HepG2 (cell line): ENCODE measurements around the gene CTDSP1. TPM values are rescaled to one million over a fixed set of nuclear protein-coding genes. Genes with fewer than 3 reads are reported as not detected.

Experiments
- EP300 ChIP-seq, 3 experiments: sonication (generic) in 1 of 3; formaldehyde crosslinking in 1 of 3; IDR thresholded peaks; 2 replicates each; pipeline versions ENCODE4 v1.5.1 to v1.6.1; 2011 to 2020; ENCODE audit warnings: low read depth in 2 of 3, low read length in 2 of 3, borderline replicate concordance in 1 of 3, improper control_type of control experiment in 1 of 3, mild to moderate bottlenecking in 1 of 3, missing genetic modification reagents in 1 of 3, moderate library complexity in 1 of 3
- ETV6 ChIP-seq: sonication (generic); formaldehyde crosslinking; conservative IDR thresholded peaks from 2 replicates; pipeline ENCODE4 v1.4.0; 2020; ENCODE audit warnings: missing genetic modification reagents
- FOXA3 ChIP-seq: IDR thresholded peaks from 2 replicates; pipeline ENCODE4 v1.6.1; 2016; ENCODE audit warnings: missing genetic modification reagents, missing compliant biosample characterization
- HMG20B ChIP-seq: conservative IDR thresholded peaks from 2 replicates; pipeline ENCODE4 v1.6.1; 2016; ENCODE audit warnings: missing genetic modification reagents, missing compliant biosample characterization
- MED8 ChIP-seq: sonication (generic); formaldehyde crosslinking; IDR thresholded peaks from 2 replicates; pipeline ENCODE4 v1.8.1; 2023; ENCODE audit warnings: mild to moderate bottlenecking, missing genetic modification reagents; ENCODE audit not compliant: insufficient replicate concordance
- NCOA5 ChIP-seq: sonication (generic); formaldehyde crosslinking; IDR thresholded peaks from 2 replicates; pipeline ENCODE4 v1.4.0; 2020; ENCODE audit warnings: missing genetic modification reagents
- PHF20 ChIP-seq: sonication (generic); formaldehyde crosslinking; IDR thresholded peaks from 2 replicates; pipeline ENCODE4 v1.5.0; 2020; ENCODE audit warnings: mild to moderate bottlenecking, missing genetic modification reagents
- SOX6 ChIP-seq, 2 experiments: fragments of 450-650 bp in 1 of 2; sonication (generic) in 1 of 2; formaldehyde crosslinking in 1 of 2; IDR thresholded peaks; 2 replicates each; pipeline versions ENCODE4 v1.4.0 to v1.6.1; 2017 to 2020; ENCODE audit warnings: antibody characterized with exemption in 1 of 2, mild to moderate bottlenecking in 1 of 2, missing genetic modification reagents in 1 of 2
- SRY ChIP-seq: sonication (generic); formaldehyde crosslinking; IDR thresholded peaks from 2 replicates; pipeline ENCODE4 v1.8.0; 2022; ENCODE audit warnings: mild to moderate bottlenecking, missing genetic modification reagents
- ZFP36 ChIP-seq: fragments of 150-350 bp; IDR thresholded peaks from 2 replicates; pipeline ENCODE4 v1.6.1; 2018; ENCODE audit warnings: borderline replicate concordance, low read length, low read depth; ENCODE audit not compliant: partially characterized antibody
- ZFP36L2 ChIP-seq: sonication (generic); formaldehyde crosslinking; IDR thresholded peaks from 2 replicates; pipeline ENCODE4 v1.4.0; 2020; ENCODE audit warnings: missing genetic modification reagents
- ZNF230 ChIP-seq: sonication (generic); formaldehyde crosslinking; IDR thresholded peaks from 2 replicates; pipeline ENCODE4 v1.4.0; 2020; ENCODE audit warnings: mild to moderate bottlenecking, missing genetic modification reagents
- ZNF510 ChIP-seq: sonication (generic); formaldehyde crosslinking; IDR thresholded peaks from 2 replicates; pipeline ENCODE4 v1.4.0; 2020; ENCODE audit warnings: low read depth, mild to moderate bottlenecking, missing genetic modification reagents
- ZNF761 ChIP-seq: sonication (generic); formaldehyde crosslinking; conservative IDR thresholded peaks from 2 replicates; pipeline ENCODE4 v1.4.0; 2020; ENCODE audit warnings: mild to moderate bottlenecking, missing genetic modification reagents
- polyA plus RNA-seq, 8 experiments: library from polyadenylated mRNA; depleted of rRNA in 3 of 8; stranded (reverse) in 7 of 8; unstranded in 1 of 8; fragments of >200 nt; fragmentation: Illumina TruSeq in 4 of 8; extraction: Trizol in 4 of 8; gene quantifications; 2 replicates each; pipeline versions ENCODE4 v1.2.1 to v1.2.3, GENCODE V29; 2011 to 2016; ENCODE audit warnings: low read depth in 4 of 8, missing spikeins in 1 of 8, mixed read lengths in 1 of 8; ENCODE audit not compliant: insufficient read depth in 1 of 8
- total RNA-seq, 5 experiments: library from RNA; depleted of rRNA; stranded (reverse); fragments of >200 nt; fragmentation: Illumina TruSeq; extraction: Trizol; gene quantifications; 2 replicates each; pipeline ENCODE4 v1.2.3, GENCODE V29; 2016; ENCODE audit warnings: low read depth in 1 of 5
- TF ChIP-seq, protein P1 (sequence below): IDR thresholded peaks from 2 replicates; pipeline ENCODE4 v1.6.1; 2016; ENCODE audit warnings: low read depth, missing genetic modification reagents, missing compliant biosample characterization
- TF ChIP-seq, protein P2 (sequence below): sonication (generic); formaldehyde crosslinking; IDR thresholded peaks from 2 replicates; pipeline ENCODE4 v1.4.0; 2020; ENCODE audit warnings: missing genetic modification reagents
- TF ChIP-seq, protein P3 (sequence below): sonication (generic); formaldehyde crosslinking; IDR thresholded peaks from 2 replicates; pipeline ENCODE4 v1.8.0; 2022; ENCODE audit warnings: missing genetic modification reagents, mild to moderate bottlenecking, inconsistent platforms, borderline replicate concordance
- TF ChIP-seq, protein P4 (sequence below): IDR thresholded peaks from 2 replicates; pipeline ENCODE4 v1.6.1; 2016; ENCODE audit warnings: missing compliant biosample characterization, missing genetic modification reagents, borderline replicate concordance
- TF ChIP-seq, protein P5 (sequence below): sonication (generic); formaldehyde crosslinking; IDR thresholded peaks from 2 replicates; pipeline ENCODE4 v1.4.0; 2020; ENCODE audit warnings: mild to moderate bottlenecking, missing genetic modification reagents

CTDSP1 gene
- total and polyA plus RNA-seq, 2 of the 13 experiments (the other 11 are each of a cell fraction or from before 2014, with no cell fraction given) = 91.0 to 268 TPM

DNA sequence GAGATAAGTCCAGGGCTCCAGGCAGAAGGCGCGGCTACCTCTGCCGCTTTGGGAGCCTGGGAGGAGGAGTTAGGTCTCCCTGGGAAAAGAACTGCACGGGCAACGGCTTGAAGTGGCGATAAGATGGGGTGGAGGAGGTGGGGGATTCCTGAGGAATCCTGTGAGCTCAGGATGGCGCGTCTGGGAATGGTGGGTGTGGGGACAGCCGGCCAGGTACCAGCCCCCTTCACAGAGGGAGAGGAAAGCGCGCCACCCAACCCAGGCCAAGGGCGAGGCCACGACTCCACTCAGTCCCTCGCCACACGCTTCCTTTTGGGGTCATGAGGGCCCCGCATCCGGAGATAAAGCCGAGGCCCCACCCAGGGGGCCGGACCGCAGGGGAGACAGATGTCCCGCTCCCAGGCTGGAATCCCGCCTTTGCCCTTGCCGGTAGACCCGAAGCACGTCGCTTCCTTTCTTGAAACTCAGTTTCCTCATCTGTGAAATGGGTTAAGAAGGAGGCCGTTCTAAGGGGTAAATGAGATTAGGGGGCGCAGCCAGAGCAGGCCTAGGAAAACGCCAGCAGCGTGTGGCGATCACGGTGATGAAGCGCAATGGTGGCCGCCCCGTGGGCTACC is 1.7 kb upstream of the CTDSP1 start (continued):
- TF ChIP-seq, protein P1, sequence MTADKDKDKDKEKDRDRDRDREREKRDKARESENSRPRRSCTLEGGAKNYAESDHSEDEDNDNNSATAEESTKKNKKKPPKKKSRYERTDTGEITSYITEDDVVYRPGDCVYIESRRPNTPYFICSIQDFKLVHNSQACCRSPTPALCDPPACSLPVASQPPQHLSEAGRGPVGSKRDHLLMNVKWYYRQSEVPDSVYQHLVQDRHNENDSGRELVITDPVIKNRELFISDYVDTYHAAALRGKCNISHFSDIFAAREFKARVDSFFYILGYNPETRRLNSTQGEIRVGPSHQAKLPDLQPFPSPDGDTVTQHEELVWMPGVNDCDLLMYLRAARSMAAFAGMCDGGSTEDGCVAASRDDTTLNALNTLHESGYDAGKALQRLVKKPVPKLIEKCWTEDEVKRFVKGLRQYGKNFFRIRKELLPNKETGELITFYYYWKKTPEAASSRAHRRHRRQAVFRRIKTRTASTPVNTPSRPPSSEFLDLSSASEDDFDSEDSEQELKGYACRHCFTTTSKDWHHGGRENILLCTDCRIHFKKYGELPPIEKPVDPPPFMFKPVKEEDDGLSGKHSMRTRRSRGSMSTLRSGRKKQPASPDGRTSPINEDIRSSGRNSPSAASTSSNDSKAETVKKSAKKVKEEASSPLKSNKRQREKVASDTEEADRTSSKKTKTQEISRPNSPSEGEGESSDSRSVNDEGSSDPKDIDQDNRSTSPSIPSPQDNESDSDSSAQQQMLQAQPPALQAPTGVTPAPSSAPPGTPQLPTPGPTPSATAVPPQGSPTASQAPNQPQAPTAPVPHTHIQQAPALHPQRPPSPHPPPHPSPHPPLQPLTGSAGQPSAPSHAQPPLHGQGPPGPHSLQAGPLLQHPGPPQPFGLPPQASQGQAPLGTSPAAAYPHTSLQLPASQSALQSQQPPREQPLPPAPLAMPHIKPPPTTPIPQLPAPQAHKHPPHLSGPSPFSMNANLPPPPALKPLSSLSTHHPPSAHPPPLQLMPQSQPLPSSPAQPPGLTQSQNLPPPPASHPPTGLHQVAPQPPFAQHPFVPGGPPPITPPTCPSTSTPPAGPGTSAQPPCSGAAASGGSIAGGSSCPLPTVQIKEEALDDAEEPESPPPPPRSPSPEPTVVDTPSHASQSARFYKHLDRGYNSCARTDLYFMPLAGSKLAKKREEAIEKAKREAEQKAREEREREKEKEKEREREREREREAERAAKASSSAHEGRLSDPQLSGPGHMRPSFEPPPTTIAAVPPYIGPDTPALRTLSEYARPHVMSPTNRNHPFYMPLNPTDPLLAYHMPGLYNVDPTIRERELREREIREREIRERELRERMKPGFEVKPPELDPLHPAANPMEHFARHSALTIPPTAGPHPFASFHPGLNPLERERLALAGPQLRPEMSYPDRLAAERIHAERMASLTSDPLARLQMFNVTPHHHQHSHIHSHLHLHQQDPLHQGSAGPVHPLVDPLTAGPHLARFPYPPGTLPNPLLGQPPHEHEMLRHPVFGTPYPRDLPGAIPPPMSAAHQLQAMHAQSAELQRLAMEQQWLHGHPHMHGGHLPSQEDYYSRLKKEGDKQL (CRISPR knock-in tag) = no peak
- TF ChIP-seq MED8 (CRISPR knock-in tag) (peak; percentile 84), SOX6 (IDR thresholded peaks at IDR 0.05) (no peak), SOX6 (CRISPR knock-in tag; IDR thresholded peaks at IDR 0.05) (no peak; the same call in 1 of the 2 replicates), FOXA3 (CRISPR knock-in tag) (peak; percentile 37), ZFP36 (no peak), EP300 (IDR thresholded peaks at IDR 0.05; ENCODE audit: low read depth in 2 of 2, low read length in 2 of 2) (peak in 1 of 2 experiments; percentile 40; a peak in 1 of 4 replicates), EP300 (CRISPR knock-in tag; IDR thresholded peaks at IDR 0.05; ENCODE audit: borderline replicate concordance) (peak; percentile 9; the same call in 1 of the 2 replicates), ETV6 (CRISPR knock-in tag) (no peak), ZNF761 (CRISPR knock-in tag) (peak; percentile 95), ZFP36L2 (CRISPR knock-in tag) (no peak), HMG20B (CRISPR knock-in tag) (peak; percentile 81; the same call in 1 of the 2 replicates), SRY (CRISPR knock-in tag) (peak; percentile 51; the same call in 1 of the 2 replicates), ZNF510 (CRISPR knock-in tag) (peak; percentile 27; the same call in 1 of the 2 replicates), PHF20 (CRISPR knock-in tag) (no peak), ZNF230 (CRISPR knock-in tag) (peak; percentile 94; the same call in 1 of the 2 replicates), NCOA5 (CRISPR knock-in tag) (0 out of 2 replicates have a peak, but pooled peaks have one; percentile 62)
- TF ChIP-seq, protein P2, sequence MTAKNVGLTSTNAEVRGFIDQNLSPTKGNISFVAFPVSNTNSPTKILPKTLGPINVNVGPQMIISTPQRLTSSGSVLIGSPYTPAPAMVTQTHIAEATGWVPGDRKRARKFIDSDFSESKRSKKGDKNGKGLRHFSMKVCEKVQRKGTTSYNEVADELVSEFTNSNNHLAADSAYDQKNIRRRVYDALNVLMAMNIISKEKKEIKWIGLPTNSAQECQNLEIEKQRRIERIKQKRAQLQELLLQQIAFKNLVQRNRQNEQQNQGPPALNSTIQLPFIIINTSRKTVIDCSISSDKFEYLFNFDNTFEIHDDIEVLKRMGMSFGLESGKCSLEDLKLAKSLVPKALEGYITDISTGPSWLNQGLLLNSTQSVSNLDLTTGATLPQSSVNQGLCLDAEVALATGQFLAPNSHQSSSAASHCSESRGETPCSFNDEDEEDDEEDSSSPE = peak; percentile 90
- TF ChIP-seq, protein P3, sequence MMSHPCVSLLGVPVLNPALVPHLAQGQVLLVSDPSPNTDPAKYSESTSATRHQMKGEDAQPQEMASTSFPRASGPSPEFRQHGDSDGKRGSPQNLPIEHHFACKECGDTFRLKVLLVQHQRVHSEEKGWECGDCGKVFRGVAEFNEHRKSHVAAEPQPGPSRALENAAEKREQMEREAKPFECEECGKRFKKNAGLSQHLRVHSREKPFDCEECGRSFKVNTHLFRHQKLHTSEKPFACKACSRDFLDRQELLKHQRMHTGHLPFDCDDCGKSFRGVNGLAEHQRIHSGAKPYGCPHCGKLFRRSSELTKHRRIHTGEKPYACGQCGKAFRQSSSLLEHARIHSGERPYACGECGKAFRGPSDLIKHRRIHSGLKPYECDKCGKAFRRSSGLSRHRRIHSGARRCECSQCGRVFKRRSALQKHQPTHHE (CRISPR knock-in tag) = 0 out of 2 replicates have a peak, but pooled peaks have one; percentile 38
- TF ChIP-seq, protein P4, sequence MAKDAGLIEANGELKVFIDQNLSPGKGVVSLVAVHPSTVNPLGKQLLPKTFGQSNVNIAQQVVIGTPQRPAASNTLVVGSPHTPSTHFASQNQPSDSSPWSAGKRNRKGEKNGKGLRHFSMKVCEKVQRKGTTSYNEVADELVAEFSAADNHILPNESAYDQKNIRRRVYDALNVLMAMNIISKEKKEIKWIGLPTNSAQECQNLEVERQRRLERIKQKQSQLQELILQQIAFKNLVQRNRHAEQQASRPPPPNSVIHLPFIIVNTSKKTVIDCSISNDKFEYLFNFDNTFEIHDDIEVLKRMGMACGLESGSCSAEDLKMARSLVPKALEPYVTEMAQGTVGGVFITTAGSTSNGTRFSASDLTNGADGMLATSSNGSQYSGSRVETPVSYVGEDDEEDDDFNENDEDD (CRISPR knock-in tag) = 0 out of 2 replicates have a peak, but pooled peaks have one; percentile 84
- TF ChIP-seq, protein P5, sequence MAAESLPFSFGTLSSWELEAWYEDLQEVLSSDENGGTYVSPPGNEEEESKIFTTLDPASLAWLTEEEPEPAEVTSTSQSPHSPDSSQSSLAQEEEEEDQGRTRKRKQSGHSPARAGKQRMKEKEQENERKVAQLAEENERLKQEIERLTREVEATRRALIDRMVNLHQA (CRISPR knock-in tag) = 0 out of 2 replicates have a peak, but pooled peaks have one; percentile 53
